ENCODE measurements around the gene TFIP11. TPM values are rescaled to one million over a fixed set of nuclear protein-coding genes. Genes with fewer than 3 reads are reported as not detected.
A peak's percentile ranks its signal among the peaks of the same experiment; 100 is the strongest.

TFIP11 gene
- total and polyA plus RNA-seq, 9 of the 15 experiments (the other 6 are each of a cell fraction or from before 2014, with no cell fraction given) = 11.5 to 38.1 (median 25.2) TPM

DNA sequence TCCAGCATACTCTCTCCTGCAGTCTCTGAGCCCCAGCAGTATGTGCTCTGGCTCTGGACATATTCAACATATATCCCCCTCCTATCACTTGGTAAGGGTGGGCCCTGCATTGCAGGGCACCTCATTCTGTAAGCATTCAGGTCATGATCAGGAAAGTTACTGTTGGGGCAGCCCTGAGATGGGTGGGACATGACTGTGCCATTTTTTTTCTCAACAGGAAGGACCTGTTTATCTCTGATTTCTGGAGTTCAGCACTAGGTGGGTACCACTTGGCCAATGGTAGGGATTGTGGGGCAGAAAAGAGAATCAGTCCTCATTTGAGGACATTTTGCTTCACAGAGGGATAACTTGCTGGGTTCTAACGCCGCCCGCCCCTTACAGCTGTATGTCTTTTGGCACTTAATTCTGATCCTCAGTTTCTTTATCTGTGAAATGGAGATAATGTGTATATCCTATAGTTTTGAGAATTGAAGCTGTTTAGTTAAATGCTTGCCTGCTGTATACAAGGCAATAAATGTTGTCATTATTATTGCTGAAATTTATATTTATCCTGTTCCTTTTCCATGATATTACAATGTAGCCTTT, 26.4 kb downstream of the TFIP11 start:
- POLR2A ChIA-PET = no interaction called here
- 77% methylated on average over 3 of the region's 3 CpGs for WGBS (ENCODE audit: insufficient coverage, low coverage, missing lambda C conversion rate)
- intact Hi-C loops (cut with micrococcal nuclease) = loop anchor here (10.0 kb wide), 1 partner anchor 99 kb away; no protein-coding TSS in a partner anchor

DNA sequence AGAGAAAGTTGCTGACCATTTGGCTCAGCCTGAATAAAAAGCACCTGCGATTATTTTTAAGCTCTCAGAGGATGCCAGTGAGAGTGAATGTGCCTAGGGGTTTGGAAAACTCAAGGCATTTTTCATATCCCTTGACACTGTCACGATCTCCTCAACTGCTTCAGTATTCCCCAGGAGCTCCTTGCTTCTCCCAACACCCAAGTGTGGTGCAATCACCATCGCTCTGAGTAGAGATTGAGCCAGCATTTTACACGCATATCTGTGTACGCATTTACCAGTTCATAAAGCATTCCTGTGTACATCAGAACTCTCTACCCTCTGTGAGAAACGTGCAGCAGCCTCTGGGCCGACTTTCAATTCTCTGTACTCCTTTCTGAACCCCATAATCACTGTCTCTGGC, 27.3 kb downstream of the TFIP11 start:
- Histone ChIP-seq H3K4me2 (ENCODE audit: insufficient read depth, low read length) (peak overlapping the region; percentile 97), H3K27ac (ENCODE audit: extremely low read depth, low read depth, low read length) (peak overlapping the region; percentile 86), H3K9ac (ENCODE audit: insufficient read depth in 1 of 2, low read depth in 2 of 2, low read length in 2 of 2) (peak overlapping the region; percentile 71 to 77; a peak in 3 of 4 replicates), H3K4me3 (peak overlapping the region; percentile 89), H4K20me1 (replicated peaks; ENCODE audit: control insufficient read depth, insufficient read depth, low read length) (no peaks in the 10 kb centered on the region), H3K9me3 (replicated peaks; ENCODE audit: control insufficient read depth, insufficient read depth, low read depth, low read length) (no peaks in the 10 kb centered on the region), H3K9me1 (ENCODE audit: control insufficient read depth, insufficient read depth, low read length) (no peaks in the 10 kb centered on the region), H3K4me1 (replicated peaks in 1 of 2; ENCODE audit: control insufficient read depth in 2 of 2, insufficient read depth in 2 of 2, low read length in 2 of 2) (peaks cover 14 to 39% of the 10 kb centered on the region in 2 experiments; a peak in 4 of 5 replicates), H2AFZ (ENCODE audit: low read depth, low read length) (no peak overlapping the region), H3K27me3 (ENCODE audit: control insufficient read depth in 2 of 2, insufficient read depth in 2 of 2, low read length in 2 of 2) (no peaks in the 10 kb centered on the region), H3K79me2 (ENCODE audit: control insufficient read depth, insufficient read depth, low read length) (peaks cover 72% of the 10 kb centered on the region), H3K36me3 (ENCODE audit: control insufficient read depth, insufficient read depth, low read length) (peaks cover 54% of the 10 kb centered on the region)
- WGBS (ENCODE audit: insufficient coverage, low coverage, missing lambda C conversion rate) = 8% methylated on average over 7 of the region's 7 CpGs
- ATAC-seq (peak; percentile 10), DNase-seq (ENCODE audit: extremely low read depth in 1 of 4, low spot score in 3 of 4) (no peak), FAIRE-seq (no peak)
- in situ Hi-C loops (cut with MboI) = no loop called here
- peak; percentile 69 for TF ChIP-seq CEBPB (tag; IDR thresholded peaks at IDR 0.05)
- no peak for TF ChIP-seq NR2F6 (CRISPR knock-in tag; IDR thresholded peaks at IDR 0.05)
- TF ChIP-seq CBX2 (IDR thresholded peaks at IDR 0.05; ENCODE audit: insufficient read depth, low read length, poor library complexity, severe bottlenecking) = no peak
- CTCF ChIA-PET (ENCODE audit: low intra/inter-chr PET ratio) = no interaction called here
- POLR2A ChIA-PET = interaction anchor here (1.9 to 4.5 kb wide), 2 partner anchors 8 to 27 kb away, joined by 5 to 35 read pairs; partner anchors contain the start of gene TFIP11
- intact Hi-C loops (cut with micrococcal nuclease) = loop anchor here (10.0 kb wide), 1 partner anchor 100 kb away; no protein-coding TSS in a partner anchor
- no TSS peak for BruUV-seq (replicated peaks)

More for the DNA sequence above, 26.4 kb downstream of the TFIP11 start:
- H2AFZ ChIP-seq (ENCODE audit: low read depth, low read length) = no peak overlapping the region
- no TSS peak for BruUV-seq (replicated peaks)
- peak; percentile 5; the same call in 2 of the 3 replicates for ATAC-seq
- DNase-seq (ENCODE audit: extremely low read depth in 1 of 4, low spot score in 3 of 4) = no peak
- CTCF ChIA-PET (ENCODE audit: low intra/inter-chr PET ratio) = no interaction called here
- H3K9me1 ChIP-seq (ENCODE audit: control insufficient read depth, insufficient read depth, low read length) = no peaks in the 10 kb centered on the region
- peaks cover 61% of the 10 kb centered on the region for H3K36me3 ChIP-seq (ENCODE audit: control insufficient read depth, insufficient read depth, low read length)
- peaks cover 6 to 32% of the 10 kb centered on the region in 2 experiments; a peak in 3 of 5 replicates for H3K4me1 ChIP-seq (replicated peaks in 1 of 2; ENCODE audit: control insufficient read depth in 2 of 2, insufficient read depth in 2 of 2, low read length in 2 of 2)
- H3K4me2 ChIP-seq (ENCODE audit: insufficient read depth, low read length) = peak overlapping the region; percentile 97
- no peak for FAIRE-seq
- TF ChIP-seq BCOR (IDR thresholded peaks at IDR 0.05) (peak; percentile 73; the same call in 1 of the 2 replicates), NFE2 (IDR thresholded peaks at IDR 0.05; ENCODE audit: low read depth) (peak; percentile 31; the same call in 1 of the 2 replicates), NR2C2 (CRISPR knock-in tag; IDR thresholded peaks at IDR 0.05) (no peak), NR2C2 (tag; IDR thresholded peaks at IDR 0.05) (no peak), RBM25 (IDR thresholded peaks at IDR 0.05; ENCODE audit: low read depth, low read length, severe bottlenecking) (peak; percentile 83), ZNF165 (CRISPR knock-in tag; IDR thresholded peaks at IDR 0.05; ENCODE audit: borderline replicate concordance) (no peak)
- in situ Hi-C loops (cut with MboI) = no loop called here
- H4K20me1 ChIP-seq (replicated peaks; ENCODE audit: control insufficient read depth, insufficient read depth, low read length) = no peaks in the 10 kb centered on the region
- no peaks in the 10 kb centered on the region for H3K9me3 ChIP-seq (replicated peaks; ENCODE audit: control insufficient read depth, insufficient read depth, low read depth, low read length)
- H3K27ac ChIP-seq (ENCODE audit: extremely low read depth, low read depth, low read length) = peak overlapping the region; percentile 86; the same call in 2 of the 3 replicates
- H3K79me2 ChIP-seq (ENCODE audit: control insufficient read depth, insufficient read depth, low read length) = peaks cover 63% of the 10 kb centered on the region
- no peaks in the 10 kb centered on the region for H3K27me3 ChIP-seq (ENCODE audit: control insufficient read depth in 2 of 2, insufficient read depth in 2 of 2, low read length in 2 of 2)
- peak overlapping the region; percentile 89; the same call in 1 of the 2 replicates for H3K4me3 ChIP-seq
- H3K9ac ChIP-seq (ENCODE audit: insufficient read depth in 1 of 2, low read depth in 2 of 2, low read length in 2 of 2) = peak overlapping the region; percentile 28 to 71; a peak in 2 of 4 replicates
